ENCODE measurements around the gene OLA1. TPM values are rescaled to one million over a fixed set of nuclear protein-coding genes. Genes with fewer than 3 reads are reported as not detected.

OLA1 gene
- total RNA-seq, 1 experiment from 2014 or later = 126 TPM

GRCh38 chr2:174023591-174024523 lies 224.5 kb downstream of the OLA1 start:
- Histone ChIP-seq H3K4me3 (ENCODE audit: low read depth in 2 of 2, low read length in 2 of 2) (no peak overlapping the region), H3K27ac (ENCODE audit: low read length) (no peak overlapping the region), H3K9me3 (ENCODE audit: control insufficient read depth, insufficient read depth, low read depth, low read length) (no peaks in the 10 kb centered on the region), H3K4me1 (ENCODE audit: control insufficient read depth, insufficient read depth, low read length) (no peaks in the 10 kb centered on the region), H3K27me3 (ENCODE audit: control insufficient read depth, insufficient read depth, low read length) (no peaks in the 10 kb centered on the region), H3K36me3 (ENCODE audit: control insufficient read depth, insufficient read depth, low read length) (no peaks in the 10 kb centered on the region)
- in situ Hi-C loops (cut with HindIII; ENCODE audit: low pct_unique_long_range_greater_than_20kb, low sequenced_read_pairs) (no loop called here), intact Hi-C loops (cut with micrococcal nuclease; ENCODE audit: unreplicated experiment) (no loop called here)
- DNase-seq (ENCODE audit: low read depth, low spot score) (no peak), ATAC-seq (peak; percentile 49; the same call in 1 of the 2 replicates)
- POLR2A ChIA-PET = no interaction called here
- TF ChIP-seq CTCF (IDR thresholded peaks at IDR 0.05) = no peak
- CTCF ChIA-PET = no interaction called here
- BruUV-seq (replicated peaks) = no TSS peak

Other genes with a start within 250 kb of the OLA1 start
- not detected for gene SP9, start 86.4 kb upstream of the OLA1 start, total RNA-seq (2021; ENCODE audit: unreplicated experiment)
- 16.2 TPM for gene SCRN3, start 147.2 kb upstream of the OLA1 start, total RNA-seq (2021; ENCODE audit: unreplicated experiment)
- gene GPR155, start 238.5 kb upstream of the OLA1 start, total RNA-seq (2021; ENCODE audit: unreplicated experiment) = 2.1 TPM